GM21825 (cell line): ENCODE data around the gene NTMT1.
A peak's percentile ranks its signal among the peaks of the same experiment; 100 is the strongest.

Experiments
- ATAC-seq: cut with Tn5 transposase; IDR thresholded peaks from one replicate; pipeline ENCODE4 v1.9.1; 2021; ENCODE audit warnings: mild to moderate bottlenecking, moderate library complexity; ENCODE audit not compliant: unreplicated experiment

The NTMT1 gene

GRCh38 chr9:129613520-129614175 lies 12.3 kb upstream of the NTMT1 start:
- ATAC-seq, result no peak

- ATAC-seq, result no peak
Observed at GRCh38 chr9:129614932-129615331, 11.0 kb upstream of the NTMT1 start.

- no peak for ATAC-seq
Observed at GRCh38 chr9:129615407-129616285, 10.3 kb upstream of the NTMT1 start.

- ATAC-seq, result no peak
Observed at GRCh38 chr9:129617167-129617566, 8.8 kb upstream of the NTMT1 start.

GRCh38 chr9:129619787-129620668 lies 5.9 kb upstream of the NTMT1 start:
- ATAC-seq, result no peak

GRCh38 chr9:129620669-129621295 lies 5.2 kb upstream of the NTMT1 start, which contains the start of gene C9orf50:
C9orf50 (minus strand) TSS chr9:129621101; CDS start chr9:129620574, 527 bp downstream.
- no peak for ATAC-seq

GRCh38 chr9:129623331-129623730 lies 2.6 kb upstream of the NTMT1 start:
- ATAC-seq, result no peak

- ATAC-seq, result no peak
Observed at GRCh38 chr9:129624168-129624759, 1.7 kb upstream of the NTMT1 start.

- no peak for ATAC-seq
Observed at GRCh38 chr9:129624947-129625346, 1.0 kb upstream of the NTMT1 start.

GRCh38 chr9:129626625-129627284 lies 792 bp downstream of the NTMT1 start:
- ATAC-seq, result peak; percentile 9

GRCh38 chr9:129627556-129628440 lies 1.8 kb downstream of the NTMT1 start:
- ATAC-seq, result no peak

GRCh38 chr9:129628709-129629108 lies 2.7 kb downstream of the NTMT1 start:
- no peak for ATAC-seq

GRCh38 chr9:129629251-129629820 lies 3.4 kb downstream of the NTMT1 start:
- no peak for ATAC-seq

- ATAC-seq, result no peak
Observed at GRCh38 chr9:129630967-129631673, 5.2 kb downstream of the NTMT1 start.

- no peak for ATAC-seq
Observed at GRCh38 chr9:129631674-129632129, 5.7 kb downstream of the NTMT1 start.

GRCh38 chr9:129632460-129632859 lies 6.5 kb downstream of the NTMT1 start:
- no peak for ATAC-seq

GRCh38 chr9:129633207-129633606 lies 7.2 kb downstream of the NTMT1 start:
- ATAC-seq, result no peak

GRCh38 chr9:129633848-129634247 lies 7.9 kb downstream of the NTMT1 start:
- ATAC-seq, result no peak
